SK-N-MC (cell line): ENCODE measurements around the gene CDK6.

ENCODE experiments used
- EZH2 ChIP-seq: fragments of 200-600 bp; sonication (generic); IDR thresholded peaks from one replicate; pipeline ENCODE4 v1.6.1; 2017; ENCODE audit warnings: antibody characterized with exemption
- POLR2AphosphoS5 ChIP-seq: IDR thresholded peaks from 2 replicates; pipeline ENCODE4 v1.6.1; 2012; ENCODE audit warnings: mild to moderate bottlenecking, low read depth, low read length, borderline replicate concordance

DNA sequence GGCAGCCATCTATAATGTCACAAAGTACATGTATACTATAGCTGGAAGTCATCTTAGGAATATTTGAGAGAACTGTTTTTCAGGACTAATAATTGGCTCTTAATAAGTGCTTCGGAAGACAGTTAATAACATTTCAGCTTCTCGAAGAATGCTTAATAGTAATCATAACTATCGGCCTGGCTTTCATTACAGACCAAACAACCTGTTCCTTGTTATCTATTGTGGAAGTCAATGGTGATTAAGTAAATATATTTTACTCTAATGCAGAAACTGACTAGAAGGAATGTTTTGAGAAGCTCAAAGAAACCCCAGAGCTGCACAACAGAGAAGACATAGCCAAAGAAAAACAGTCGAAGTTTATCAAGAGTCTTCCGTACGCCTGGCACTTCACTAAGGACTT, 139.4 kb downstream of the CDK6 start:
- TF ChIP-seq EZH2 (no peak), POLR2AphosphoS5 (no peak)
